Glutamatergic neuron (in vitro differentiated cells): Measurements from ENCODE around the gene CPXM2. TPM values are rescaled to one million over a fixed set of nuclear protein-coding genes. Genes with fewer than 3 reads are reported as not detected.

ENCODE experiments used
- DNase-seq: peaks from one replicate; pipeline ENCODE4 v3.0.0; 2022
- H3K27ac Mint-ChIP-seq: one replicate; pipeline ENCODE4 v1.8.0; 2020; ENCODE audit warnings: mild to moderate bottlenecking, mixed read lengths, inconsistent platforms; ENCODE audit not compliant: unreplicated experiment
- H3K27me3 Mint-ChIP-seq: one replicate; pipeline ENCODE4 v1.8.0; 2020; ENCODE audit warnings: mild to moderate bottlenecking, moderate library complexity, mixed read lengths, inconsistent platforms; ENCODE audit not compliant: unreplicated experiment
- H3K36me3 Mint-ChIP-seq: one replicate; pipeline ENCODE4 v1.8.0; 2020; ENCODE audit warnings: mild to moderate bottlenecking, mixed read lengths, inconsistent platforms; ENCODE audit not compliant: unreplicated experiment
- H3K4me1 Mint-ChIP-seq: one replicate; pipeline ENCODE4 v1.8.0; 2020; ENCODE audit warnings: mild to moderate bottlenecking, low read depth, mixed read lengths, inconsistent platforms; ENCODE audit not compliant: unreplicated experiment
- H3K4me3 Mint-ChIP-seq: one replicate; pipeline ENCODE4 v1.8.0; 2020; ENCODE audit warnings: mild to moderate bottlenecking, mixed read lengths, inconsistent platforms; ENCODE audit not compliant: unreplicated experiment
- H3K9me3 Mint-ChIP-seq: one replicate; pipeline ENCODE4 v1.8.0; 2020; ENCODE audit warnings: mild to moderate bottlenecking, moderate library complexity, mixed read lengths, inconsistent platforms; ENCODE audit not compliant: unreplicated experiment
- total RNA-seq: library from RNA; stranded (reverse); fragmentation: NEBNext Ultra II Directional; extraction: Animal tissue kit (Norgen Biotek cat#: 25700); gene quantifications from one replicate; pipeline ENCODE4 v1.2.1, GENCODE V29; 2021; ENCODE audit not compliant: unreplicated experiment
- TF ChIP-seq, protein P1 (sequence below): fragments of 200-600 bp; sonication (generic); IDR thresholded peaks from one replicate; pipeline ENCODE4 v1.5.0; 2021; ENCODE audit not compliant: partially characterized antibody, unreplicated experiment

The CPXM2 gene
- total RNA-seq, 1 donor from 2014 or later: not detected

DNA sequence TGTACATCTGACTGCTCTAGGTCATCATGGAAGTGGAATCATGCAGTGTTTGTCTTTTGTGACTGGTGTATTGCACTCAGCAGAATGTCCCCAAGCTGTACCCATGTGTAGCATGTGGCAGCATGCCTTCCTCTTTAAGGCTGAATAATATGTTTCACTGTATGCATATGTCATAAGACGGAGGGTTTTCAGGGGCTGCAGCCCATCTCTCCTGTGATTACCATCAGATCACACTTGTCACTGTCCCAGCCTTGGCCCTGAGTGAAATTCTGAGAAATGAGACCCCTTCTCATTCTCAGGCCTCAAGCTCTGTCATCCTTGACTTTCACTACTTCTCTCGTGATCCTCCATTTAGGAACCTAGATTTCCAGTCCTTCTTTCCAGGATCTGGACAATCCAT, 50.0 kb downstream of the CPXM2 start:
- Mint-ChIP-seq H3K4me1 (peaks cover 3% of the 10 kb centered on the region), H3K9me3 (peaks cover 1% of the 10 kb centered on the region), H3K36me3 (peaks cover 6% of the 10 kb centered on the region), H3K4me3 (no peak overlapping the region), H3K27ac (no peak overlapping the region), H3K27me3 (no peaks in the 10 kb centered on the region)
- TF ChIP-seq, protein P1, sequence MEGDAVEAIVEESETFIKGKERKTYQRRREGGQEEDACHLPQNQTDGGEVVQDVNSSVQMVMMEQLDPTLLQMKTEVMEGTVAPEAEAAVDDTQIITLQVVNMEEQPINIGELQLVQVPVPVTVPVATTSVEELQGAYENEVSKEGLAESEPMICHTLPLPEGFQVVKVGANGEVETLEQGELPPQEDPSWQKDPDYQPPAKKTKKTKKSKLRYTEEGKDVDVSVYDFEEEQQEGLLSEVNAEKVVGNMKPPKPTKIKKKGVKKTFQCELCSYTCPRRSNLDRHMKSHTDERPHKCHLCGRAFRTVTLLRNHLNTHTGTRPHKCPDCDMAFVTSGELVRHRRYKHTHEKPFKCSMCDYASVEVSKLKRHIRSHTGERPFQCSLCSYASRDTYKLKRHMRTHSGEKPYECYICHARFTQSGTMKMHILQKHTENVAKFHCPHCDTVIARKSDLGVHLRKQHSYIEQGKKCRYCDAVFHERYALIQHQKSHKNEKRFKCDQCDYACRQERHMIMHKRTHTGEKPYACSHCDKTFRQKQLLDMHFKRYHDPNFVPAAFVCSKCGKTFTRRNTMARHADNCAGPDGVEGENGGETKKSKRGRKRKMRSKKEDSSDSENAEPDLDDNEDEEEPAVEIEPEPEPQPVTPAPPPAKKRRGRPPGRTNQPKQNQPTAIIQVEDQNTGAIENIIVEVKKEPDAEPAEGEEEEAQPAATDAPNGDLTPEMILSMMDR: no peak
- no peak for DNase-seq

DNA sequence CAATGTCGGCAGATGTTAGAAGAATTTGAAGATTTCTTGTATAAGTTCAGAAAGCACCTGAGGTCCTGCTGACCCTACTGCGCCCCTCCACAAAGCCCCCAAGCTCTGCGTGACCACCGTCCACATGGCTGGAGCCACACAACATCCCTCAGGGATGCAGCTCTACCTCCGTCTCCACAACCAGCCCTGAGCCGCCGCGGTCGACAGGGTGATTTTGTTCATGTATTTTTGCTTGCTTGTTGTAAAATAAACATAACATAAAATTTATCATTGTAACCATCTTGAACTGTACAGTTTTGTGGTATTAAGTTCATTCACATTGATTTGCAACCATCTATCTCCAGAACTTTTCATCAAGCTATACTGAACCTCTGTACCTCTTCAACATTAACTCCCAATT, 50.5 kb downstream of the CPXM2 start:
- no peak overlapping the region for H3K27ac Mint-ChIP-seq
- H3K36me3 Mint-ChIP-seq: peaks cover 6% of the 10 kb centered on the region
- H3K9me3 Mint-ChIP-seq: peaks cover 1% of the 10 kb centered on the region
- H3K4me3 Mint-ChIP-seq: no peak overlapping the region
- peaks cover 2% of the 10 kb centered on the region for H3K27me3 Mint-ChIP-seq
- DNase-seq: no peak
- peaks cover 3% of the 10 kb centered on the region for H3K4me1 Mint-ChIP-seq
- TF ChIP-seq, protein P1: no peak

DNA sequence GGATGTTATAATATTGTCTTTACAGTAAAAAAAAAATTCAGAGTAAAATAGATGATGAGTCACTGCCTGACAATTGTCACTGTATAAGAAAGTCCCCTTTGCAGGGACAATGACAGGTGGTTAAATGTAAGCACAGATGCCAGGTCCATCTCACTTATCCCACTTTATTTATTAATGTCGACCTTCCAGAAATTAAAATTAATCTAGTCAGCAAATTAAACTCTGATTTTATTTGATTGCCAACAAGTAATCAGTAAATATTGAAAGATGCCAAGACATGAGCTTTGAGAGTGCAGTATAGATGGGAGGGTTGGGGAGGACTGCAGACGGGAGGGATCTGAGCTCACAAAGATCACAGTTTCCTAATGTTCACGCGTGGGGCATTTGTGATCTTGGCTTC, 50.9 kb downstream of the CPXM2 start:
- Mint-ChIP-seq H3K4me1 (peaks cover 3% of the 10 kb centered on the region), H3K27ac (no peak overlapping the region), H3K9me3 (peaks cover 1% of the 10 kb centered on the region), H3K36me3 (peaks cover 6% of the 10 kb centered on the region), H3K4me3 (no peak overlapping the region), H3K27me3 (peaks cover 2% of the 10 kb centered on the region)
- TF ChIP-seq, protein P1: no peak
- no peak for DNase-seq

DNA sequence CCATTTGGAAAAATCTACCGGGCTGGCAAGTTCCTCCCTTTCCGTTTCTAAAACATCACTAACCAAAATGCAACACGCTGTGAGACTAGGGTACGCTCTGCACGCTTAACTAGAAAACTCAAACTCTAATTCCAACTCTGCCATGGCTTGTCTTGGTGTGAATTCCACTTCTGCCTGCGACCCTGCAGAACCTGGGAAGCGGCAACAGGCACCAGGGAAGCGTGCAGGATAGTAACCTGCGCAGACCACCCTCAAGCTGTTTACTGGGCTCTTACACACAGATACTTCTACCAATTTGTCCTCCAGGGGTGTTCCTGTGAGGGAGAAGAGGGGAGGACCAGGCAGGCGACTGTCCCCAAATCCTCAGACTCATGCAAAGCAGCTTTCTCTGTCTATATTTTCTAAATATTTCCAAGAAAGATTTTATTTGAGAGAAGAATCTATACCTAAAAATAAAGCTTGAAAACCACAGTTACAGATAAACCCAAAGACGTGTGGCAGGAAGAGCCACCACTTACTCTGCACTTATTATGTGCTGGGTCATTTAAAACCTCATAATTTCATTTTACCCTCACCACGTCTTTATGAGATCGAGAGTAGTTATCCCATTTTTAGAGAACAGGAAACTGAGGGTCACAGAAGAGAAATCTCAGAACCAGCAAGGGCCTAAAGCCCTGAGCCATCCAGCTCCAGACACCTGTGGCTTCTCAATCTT, 52.9 kb downstream of the CPXM2 start:
- no peak overlapping the region for H3K27ac Mint-ChIP-seq
- no peaks in the 10 kb centered on the region for H3K36me3 Mint-ChIP-seq
- peaks cover 2% of the 10 kb centered on the region for H3K27me3 Mint-ChIP-seq
- H3K9me3 Mint-ChIP-seq: peaks cover 2% of the 10 kb centered on the region
- H3K4me3 Mint-ChIP-seq: no peak overlapping the region
- TF ChIP-seq, protein P1: no peak
- no peak for DNase-seq
- H3K4me1 Mint-ChIP-seq: peaks cover 5% of the 10 kb centered on the region

DNA sequence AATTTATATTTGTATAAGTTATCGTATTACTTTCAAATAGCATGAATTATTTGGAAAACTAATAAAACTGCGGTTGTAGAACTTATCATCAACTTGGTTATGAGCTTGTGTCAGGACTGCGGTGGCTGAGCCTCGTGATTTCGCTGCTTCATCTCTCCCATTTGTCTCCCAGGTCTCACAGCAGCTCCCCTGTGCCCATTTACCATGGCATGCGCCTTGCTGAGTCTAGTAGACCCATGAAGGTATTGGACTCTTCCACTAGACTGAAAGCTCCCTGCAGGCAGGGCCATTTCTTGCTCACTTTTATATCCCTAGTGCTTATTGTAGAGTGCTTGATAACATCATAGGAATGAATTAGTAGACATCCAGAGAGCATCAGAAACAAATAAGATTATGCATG, 53.9 kb downstream of the CPXM2 start:
- H3K27me3 Mint-ChIP-seq: peaks cover 2% of the 10 kb centered on the region
- DNase-seq: no peak
- H3K36me3 Mint-ChIP-seq: no peaks in the 10 kb centered on the region
- H3K4me3 Mint-ChIP-seq: no peak overlapping the region
- H3K27ac Mint-ChIP-seq: no peak overlapping the region
- peaks cover 5% of the 10 kb centered on the region for H3K4me1 Mint-ChIP-seq
- TF ChIP-seq, protein P1: no peak
- peaks cover 2% of the 10 kb centered on the region for H3K9me3 Mint-ChIP-seq
